HG03103 (cell line): ENCODE results near the gene ERGIC1.

Experiments used
- ATAC-seq: cut with Tn5 transposase; IDR thresholded peaks from one replicate; pipeline ENCODE4 v1.9.1; 2021; ENCODE audit warnings: low read depth; ENCODE audit not compliant: unreplicated experiment

The ERGIC1 gene

DNA sequence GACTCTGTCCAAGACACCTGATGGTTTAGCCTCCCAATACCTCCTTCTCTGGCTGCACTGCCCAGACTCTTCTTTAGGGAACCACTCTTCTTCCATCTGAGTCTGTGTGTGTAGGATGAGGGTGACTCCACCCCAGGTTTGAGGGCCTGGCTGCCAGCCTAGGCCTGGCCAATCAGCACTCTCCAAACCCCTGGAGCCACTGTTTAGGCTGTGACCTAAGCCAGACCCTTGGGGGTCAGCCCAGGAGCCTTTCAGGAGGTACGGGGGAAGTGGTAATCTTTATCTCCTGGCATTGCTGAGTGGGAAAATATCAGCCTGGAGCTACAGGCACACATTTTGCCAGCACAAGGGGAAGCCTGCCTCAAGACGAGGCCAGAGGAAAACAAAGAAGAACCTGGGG is 6.2 kb upstream of the ERGIC1 start:
- ATAC-seq = no peak

DNA sequence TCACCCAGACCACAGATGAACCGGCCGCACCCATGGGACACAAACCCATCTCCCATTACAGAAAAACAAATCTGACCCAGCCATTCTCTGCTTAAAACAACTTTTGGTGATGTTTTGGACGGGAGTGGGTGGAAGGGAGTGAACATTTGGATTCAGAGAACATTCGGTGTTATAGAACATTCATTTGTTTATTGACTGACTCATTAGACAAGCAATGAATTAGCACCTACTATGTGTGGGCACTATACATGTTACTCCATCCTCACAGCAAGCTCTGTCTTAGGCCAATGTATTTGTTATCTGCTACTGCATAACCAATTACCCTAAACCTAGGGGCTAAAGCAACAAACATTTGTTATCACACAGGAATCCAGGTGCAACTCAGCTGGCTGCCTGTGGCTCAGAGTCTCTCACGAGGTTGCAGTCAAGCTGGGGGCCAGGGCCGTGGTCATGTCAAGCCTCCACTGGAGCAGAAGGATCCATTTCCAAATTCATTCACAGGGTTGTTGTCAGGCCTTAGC is 5.1 kb upstream of the ERGIC1 start:
- no peak for ATAC-seq

DNA sequence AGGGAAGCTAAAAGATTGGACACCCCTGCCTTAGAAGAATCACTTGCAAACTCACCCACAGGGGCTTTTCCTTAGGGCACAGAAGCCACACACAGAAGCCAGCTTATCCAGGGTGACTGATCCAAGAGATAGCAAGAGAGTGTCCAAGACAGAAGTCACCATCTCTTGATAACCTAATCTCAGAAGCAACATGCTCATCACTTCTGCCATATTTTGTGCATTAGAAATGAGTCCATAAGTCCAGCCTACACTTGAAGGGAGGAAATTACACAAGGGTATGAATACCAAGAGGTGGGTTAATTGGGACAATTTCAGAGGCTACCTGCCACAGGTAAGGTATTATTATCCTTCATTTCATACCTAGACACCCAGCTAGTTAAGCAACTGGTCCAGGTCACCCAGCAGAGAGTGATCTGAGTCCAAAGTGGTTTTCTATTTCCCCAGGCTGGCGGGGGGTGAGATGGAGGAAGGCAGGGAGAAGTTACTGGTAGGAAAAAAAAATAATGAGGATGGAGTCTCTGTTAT is 3.7 kb upstream of the ERGIC1 start:
- ATAC-seq = no peak

DNA sequence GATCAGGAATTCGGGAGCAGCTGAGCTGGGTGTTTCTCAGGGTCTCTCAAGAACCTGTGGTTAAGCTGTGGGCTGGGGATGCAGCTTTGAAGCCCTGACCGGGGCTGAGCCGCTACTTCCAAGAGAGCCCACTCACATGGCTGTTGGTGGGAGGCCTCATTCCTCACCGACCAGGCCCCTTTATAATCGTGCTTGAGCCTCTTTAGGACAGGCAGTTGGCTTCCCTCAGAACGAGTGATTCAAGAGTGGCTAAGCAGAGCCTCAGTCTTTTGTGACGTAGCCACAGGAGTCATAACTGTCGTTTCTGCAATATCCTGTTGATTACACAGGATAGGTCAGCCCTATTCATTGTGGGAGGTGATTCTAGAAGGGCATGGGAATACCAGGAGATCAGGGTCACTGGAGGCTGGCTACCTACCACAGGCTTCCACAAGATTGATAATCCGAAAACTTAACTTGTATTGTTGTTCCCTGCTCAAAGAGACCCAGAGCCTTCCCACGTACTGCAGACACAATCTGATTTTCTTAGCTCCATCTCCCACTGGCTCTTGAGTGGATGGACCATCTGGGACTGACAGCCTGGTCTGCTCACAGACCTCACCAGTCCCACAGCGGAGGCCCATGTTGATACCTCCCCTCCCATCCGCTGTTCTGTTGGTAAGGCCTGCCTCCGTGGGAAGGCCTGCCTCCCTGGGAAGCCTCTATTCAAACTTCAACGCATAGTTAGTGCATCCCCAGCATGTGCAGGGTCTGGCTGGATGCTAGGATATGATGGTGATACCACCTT is 3.0 kb upstream of the ERGIC1 start:
- ATAC-seq = no peak

DNA sequence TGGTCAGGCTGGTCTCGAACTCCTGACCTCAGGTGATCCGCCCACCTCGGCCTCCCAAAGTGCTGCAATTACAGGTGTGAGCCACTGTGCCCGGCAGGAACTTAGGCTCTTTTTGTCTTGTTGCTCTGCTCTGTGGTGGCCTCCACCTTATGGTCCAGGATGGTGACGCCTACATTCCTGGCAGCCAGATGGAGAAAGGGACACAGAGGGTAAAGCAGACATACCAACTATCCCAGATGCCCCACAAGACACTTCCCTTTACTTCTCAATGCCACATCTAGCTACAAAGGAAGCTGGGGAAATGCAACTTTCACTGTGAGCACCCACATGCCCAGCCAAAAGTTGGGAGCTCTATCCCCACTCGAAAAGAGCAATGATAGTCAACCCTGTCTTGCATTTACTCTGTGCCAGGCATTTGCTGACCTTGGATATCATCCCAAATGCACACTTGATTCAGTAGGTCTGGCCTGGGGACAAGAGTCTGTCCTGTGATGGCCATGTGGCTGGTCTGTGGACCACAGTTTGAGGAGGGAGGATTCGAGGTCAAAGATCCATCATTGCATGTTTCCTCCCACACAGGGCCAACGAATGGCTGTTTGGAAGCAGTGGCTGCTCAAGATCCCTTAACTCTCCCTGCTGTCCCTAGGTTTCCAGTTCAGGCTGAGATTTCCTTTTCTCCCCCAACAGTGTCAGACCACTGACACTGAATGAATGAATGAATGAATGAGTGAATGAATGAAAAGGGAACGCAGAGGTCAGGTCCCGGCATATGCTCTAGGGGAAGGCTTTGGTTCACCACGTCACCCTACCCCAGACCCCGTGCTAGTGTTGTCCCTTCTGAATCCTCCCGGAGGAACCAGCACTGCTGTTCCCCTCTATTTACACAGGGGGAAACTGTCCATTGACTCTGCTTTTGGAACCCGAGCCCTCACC is 1.4 kb upstream of the ERGIC1 start:
- no peak for ATAC-seq

DNA sequence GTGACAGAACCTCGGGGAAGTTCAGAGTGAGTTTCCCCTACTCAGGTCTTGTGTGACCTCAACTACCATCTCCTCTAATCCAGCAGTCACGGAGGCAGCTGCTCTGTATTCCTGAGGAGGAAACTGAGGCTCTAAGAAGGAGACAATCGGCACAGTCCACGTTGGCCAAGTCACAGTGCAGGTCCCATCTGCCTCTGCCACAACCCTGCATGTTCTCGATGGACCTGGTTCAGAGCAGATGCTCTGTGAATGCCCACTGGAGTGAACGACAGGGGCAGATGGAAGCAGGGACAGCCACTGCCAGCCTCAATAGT is 722 bp upstream of the ERGIC1 start:
- ATAC-seq = no peak

DNA sequence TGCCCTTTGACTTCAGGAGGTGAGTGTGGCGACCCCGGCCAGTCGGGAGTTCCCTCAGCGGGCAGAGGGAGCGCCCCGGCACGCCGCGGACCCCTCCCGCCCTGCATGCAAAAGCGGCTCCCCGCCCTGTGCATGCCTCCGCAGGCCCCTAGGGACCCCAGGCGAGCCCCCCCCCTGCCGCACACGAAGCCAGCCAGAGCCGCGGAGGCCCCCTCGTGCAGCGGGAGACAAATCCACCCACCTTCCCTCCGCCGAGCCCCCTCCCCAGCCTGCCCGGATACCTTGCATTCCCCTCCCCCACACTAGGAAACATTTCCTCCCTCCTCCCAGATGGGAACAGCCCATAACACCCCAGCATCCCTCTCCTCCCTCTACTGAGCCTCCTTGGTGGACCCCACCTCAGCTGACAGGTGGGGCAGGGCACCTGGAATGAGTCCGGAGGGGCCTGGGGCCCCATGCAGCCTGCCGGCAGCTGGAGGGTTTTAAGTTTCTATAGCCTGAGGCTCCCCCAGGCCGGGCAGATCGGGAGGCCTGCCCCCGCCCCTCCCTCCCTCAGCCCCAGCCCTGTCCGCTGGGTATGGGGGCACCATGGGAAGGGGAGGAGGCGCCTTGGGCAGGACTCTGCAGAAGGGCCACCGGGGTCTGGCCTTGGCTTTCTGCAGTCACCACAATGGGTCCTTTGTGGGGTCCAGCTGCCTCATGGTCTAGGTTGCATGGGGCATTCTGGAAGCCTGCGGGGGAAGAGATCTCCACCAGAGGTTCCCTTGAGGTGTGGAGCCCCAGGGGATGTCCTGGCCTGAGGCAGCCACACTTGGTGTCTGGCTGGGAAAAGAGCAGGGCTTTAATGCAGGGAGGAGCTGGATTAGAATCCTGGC is 601 bp downstream of the ERGIC1 start:
- ATAC-seq = peak; percentile 13

DNA sequence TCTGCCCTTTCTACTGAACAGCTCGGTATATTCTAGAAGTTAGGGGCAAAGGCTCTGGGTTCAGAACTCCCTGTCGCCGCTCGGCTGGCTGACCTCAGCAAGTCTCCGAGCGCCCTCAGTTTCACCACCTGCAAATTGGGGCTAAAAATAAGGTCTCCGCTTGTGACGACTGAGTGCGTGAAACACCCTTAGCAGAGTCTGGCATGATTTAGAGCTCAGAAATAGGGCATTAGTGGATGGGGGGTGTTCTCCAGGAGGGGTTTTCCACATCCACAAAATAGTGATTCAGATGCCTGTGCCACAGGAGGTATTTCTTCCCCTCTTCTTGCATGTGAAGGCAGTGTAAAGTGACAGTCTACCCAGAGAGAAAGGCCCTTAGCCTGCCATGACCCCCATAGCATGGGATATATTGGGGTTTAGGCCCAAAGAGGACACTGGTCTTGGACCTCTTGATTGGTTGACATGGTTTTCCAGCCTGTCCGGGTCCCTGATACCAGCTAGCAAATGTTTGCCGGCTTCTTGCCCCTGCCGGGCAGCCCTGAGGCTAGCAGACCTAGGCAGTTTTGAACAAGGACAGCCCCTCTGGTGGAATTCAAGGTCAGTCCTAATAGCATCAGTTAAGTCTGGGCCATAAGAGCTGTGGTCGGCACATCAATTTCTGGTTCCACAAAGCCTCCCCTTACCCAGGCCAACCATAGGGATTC is 1.4 kb downstream of the ERGIC1 start:
- ATAC-seq = no peak

DNA sequence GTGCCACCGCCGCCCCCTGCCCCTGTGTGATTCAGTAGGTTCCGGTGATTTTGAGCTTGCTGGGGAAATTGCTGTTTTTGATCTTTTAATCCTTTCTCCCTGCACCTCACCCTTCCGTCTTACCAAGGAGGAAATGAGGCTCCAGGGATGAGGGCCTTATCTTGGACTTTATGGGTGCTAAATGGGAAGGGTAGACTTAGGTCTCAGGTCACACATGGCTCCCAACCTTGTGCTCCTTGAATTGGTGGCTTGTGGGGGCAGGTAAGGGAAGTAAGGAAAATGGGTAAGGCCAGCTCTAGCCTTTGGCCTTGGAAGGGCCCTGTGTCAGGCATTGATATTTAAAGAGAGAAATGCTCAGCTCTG is 1.9 kb downstream of the ERGIC1 start:
- ATAC-seq = no peak

DNA sequence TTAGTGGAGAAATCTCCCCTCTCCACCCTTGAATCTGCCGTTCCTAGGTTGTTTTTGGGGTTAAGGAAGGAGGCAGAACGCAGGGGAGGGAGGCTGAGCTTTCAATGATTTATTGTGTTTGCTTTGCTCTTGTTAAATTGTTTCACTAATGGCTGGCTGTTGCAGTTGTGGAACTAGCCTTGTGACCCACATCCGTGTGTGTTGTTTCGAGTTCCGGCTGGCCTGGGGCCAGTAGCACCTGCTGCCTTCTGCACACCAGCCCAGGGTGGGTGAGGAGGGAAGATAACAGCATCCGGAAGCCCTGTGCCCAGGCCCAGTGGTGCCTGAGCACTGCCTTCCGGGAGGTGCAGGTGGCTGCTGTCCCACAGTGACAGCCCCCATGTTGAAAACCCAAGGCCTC is 3.6 kb downstream of the ERGIC1 start:
- ATAC-seq = peak; percentile 65

DNA sequence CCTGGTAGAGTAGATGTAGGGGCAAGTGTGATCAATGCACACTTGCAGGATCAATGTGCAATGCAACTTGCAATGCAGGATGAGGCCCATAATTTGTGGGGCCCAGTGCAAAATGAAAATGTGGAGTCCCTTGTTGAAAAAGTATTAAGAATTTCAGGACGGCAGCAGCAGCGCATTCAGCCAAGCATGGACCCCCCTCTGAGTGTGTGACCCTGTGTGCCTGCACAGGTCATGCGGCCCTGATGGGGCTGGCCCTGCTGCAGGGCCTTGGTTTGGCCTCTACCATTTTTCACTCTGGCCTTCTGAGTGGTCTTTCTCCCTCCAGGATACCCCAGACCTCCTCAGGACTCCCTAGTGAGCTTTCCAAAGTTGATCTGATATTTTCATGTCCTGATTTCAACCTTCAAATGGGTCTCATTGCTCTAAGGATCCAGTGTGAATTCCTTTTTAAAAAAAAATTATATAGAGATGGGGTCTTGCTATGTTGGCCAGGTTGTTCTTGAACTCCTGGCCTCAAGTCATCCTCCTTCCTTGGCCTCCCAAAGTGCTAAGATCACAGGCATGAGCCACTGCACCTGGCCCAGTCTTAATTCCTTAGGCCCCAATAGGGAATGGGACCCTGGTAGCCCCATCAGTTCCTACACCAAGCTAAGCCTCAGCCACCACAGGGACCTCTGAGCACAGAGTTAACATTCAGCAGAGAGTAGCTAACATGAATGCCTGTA is 4.3 kb downstream of the ERGIC1 start:
- ATAC-seq = no peak

DNA sequence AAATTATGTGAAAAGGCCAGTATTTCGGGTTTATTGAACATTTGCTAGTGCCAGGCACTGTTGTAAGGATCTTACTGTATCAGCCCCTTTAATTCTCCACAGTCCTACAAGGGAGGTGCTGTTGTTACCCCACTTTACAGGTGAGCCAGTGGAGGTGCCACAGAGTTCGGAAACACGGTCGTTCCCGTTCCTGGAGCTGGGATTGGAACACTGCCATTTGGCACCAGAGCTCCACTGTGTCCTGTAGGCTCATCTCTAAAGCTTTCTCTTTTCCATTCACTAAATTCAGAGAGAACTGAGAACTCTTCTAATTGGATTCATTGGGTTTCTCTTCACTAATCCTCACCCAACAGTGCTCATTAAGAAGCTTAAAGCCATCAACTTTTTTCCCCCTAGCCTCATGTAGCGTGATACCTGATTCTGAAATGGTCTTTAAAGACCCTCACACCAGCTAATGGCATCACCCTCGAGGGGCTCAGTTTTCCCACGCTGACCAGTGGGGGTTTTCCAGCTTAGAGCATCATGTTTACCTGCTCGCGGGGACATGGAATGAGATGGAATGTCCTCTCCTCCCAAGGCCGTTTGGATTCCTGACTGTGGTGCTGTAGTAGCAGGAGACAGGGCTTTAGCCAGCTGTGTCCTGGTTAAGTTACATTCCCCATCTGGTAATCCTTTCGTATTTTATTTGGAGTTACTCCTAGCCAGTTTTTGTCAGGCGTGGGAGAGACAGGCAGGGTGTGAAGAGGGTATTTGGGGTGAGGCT is 5.8 kb downstream of the ERGIC1 start:
- ATAC-seq = no peak

DNA sequence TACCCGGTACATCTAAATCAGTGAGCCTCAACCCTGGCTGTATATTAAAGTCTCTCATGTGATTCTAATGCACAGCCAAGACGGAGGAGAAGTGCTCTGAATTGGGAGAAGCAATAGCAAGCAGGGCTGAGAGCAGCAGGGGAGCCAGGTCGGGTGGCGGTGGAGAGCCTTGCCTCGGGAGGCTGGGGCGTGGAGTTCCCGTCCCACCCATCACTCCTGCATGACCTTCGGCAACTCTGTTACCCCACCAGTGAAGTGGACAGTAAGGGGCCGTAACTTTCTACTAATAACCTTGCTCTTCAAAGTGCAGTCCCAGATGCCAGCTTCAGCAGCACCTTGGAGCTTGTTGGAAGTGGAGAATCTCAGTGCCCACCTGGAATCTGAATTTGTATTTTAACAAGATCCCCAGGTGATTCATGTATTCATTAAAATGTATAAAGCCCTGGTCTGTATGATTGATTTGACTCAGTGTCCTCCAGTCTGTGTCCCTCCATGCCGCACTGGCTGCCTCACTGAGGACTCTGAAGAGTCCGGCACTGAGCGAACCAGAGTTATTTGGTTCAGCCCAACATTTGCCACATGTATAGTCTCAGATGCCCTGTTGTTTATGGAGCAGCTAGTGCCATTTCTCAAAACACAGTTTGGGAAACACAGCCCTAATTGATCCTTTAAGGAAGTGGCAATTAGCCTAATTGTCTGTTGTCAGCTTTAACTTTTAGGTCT is 6.5 kb downstream of the ERGIC1 start:
- ATAC-seq = no peak

DNA sequence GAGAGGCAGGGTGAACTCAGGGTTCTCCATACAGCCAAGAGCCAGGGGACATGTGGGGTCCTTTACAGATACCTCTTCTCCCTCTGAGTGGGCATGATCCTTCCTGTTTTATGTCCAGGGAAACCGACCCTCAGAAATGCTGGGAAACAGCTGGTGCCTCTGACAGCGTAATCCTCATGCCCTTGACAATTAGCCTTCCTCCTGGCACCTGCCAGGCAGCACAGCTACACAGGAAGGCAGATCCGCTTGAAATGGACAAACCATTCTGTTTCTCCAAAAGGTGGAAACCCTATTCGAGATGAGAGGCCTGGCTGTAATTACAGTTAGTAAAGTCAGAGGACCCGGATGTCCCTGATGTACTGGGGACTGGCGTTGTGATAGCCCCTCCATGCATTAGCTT is 7.2 kb downstream of the ERGIC1 start:
- ATAC-seq = no peak

DNA sequence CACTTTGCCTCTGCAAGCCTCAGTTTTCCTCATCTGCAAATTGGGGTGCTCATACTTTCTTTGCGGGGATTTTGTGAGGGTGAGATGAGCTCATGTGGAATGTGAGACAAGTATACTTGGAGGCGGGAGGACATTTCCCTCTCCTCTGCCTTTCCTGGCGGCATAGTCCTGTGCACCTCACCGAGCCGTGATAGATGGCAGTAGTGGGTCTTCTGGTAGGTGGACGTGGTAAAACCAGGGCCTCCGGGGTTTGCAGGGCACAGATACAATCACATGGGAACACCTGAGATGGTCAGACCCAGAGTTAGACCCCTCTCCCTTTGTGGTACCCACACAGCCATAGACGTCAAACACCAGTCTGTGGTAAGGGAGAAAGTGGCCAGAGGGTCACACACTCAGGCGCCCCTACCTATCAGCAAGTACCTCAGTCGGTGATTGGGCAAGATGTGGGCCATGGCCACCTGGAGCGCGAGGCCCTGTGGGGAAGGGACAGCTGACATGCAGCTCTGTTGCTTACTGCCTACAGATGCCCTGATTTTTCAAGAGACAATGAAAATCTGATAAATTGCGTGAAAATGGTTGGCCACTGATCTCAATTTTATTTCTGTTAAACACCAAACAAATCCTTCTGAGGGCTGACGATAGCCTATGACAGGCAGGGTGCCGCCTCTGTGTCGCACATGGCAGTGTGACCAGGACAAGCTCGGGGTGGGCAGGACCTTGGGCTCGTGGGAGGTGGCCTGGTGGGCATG is 9.9 kb downstream of the ERGIC1 start:
- no peak for ATAC-seq

DNA sequence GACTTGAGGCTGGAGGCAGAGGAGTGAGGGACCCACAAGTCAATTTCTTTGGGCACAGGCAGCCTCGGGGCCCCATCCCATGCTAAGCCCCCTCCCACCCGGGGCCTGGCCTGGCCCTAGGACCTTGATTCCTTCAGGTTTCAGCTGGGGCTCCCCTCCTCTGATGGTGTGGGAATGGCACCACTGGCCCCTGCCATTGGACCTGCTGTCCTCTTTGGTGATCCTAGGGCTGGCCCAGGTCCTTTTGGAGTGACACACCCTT is 10.5 kb downstream of the ERGIC1 start:
- no peak for ATAC-seq

DNA sequence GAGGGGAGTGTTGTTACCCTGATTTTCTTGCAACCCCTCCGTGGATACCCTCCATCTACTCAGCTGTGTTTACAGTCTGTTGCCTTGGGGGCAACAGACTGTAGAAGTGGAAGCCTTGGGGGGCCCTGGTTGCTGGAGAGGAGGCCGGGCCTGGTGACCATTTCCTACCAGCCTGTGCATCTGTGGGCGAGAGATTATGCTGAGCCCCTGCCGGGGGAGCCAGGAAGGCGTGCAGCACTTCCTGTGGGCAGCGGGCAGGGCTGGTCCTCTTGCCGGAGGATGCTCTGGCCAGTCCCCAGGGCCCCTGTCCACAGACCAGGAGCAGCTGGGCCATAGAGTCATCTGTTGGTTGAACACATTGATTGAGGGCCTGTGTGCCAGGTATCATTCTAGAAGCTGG is 11.1 kb downstream of the ERGIC1 start:
- no peak for ATAC-seq

DNA sequence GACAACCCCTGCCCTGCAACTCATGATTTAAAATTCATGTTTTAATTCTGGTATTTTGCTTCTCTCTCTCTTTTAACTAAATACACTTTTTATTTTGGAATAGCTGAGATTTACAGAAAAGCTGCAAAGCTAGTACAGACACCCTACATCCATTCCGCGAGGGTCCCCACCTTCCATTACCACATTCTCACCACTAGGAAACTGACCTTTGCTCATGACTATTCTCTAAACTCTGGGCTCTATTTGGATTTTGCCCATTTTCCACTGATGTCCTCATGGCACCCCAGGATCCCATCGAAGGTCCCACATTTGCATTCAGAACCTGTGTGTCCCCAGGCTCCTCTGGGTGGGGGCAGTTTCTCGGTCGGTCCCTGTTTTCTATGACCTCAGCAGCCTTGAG is 11.5 kb downstream of the ERGIC1 start:
- no peak for ATAC-seq
